ENCODE data around the gene ZNF737.
"Not testable (repeated sequence)": the region's sequence is repeated elsewhere in the genome, so short reads cannot be mapped to it uniquely, and the experiment has no call there.

The ZNF737 gene

DNA sequence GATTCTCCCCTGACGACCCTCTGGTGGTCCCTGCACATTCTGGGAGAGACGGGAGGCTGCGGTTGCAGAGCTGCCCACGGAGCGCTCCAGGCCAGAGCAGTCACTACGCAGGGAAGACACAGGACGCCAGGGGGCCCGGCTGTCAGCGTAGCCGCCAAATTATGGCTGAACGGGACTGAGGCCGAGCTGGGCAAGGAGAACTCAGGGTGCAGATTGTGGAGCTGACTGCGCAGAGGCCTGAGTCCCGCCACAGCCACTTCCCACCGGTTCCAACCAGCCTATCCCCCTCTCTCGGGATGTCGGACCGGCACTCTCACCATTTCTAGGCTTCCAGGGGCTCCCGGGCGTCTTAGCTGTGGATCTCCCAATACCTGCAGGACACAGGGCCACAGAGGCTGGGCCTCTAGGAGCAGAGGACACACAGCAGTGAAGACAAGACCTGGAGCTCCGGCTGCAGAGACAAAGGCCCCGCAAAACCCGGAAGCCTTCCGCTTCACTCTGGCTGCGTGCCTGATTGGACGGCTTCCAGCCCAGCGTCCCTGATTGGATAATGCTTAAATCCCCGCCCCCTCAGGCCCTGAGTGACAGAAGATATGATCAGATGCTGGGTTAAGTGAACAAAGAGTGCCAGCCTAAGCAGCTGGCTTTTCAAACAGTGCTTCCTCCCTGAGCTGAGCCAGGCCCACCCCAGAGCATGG is at the start of gene ZNF737:
TSS of gene ZNF737 (minus strand) at position 461 of the 698 bp plus-strand sequence. CDS start at position 320, 141 bp downstream.
- DNase-seq (ENCODE audit: low read depth in 2 of 2): peak; percentile 96 to 98
- TF ChIP-seq, protein P1, sequence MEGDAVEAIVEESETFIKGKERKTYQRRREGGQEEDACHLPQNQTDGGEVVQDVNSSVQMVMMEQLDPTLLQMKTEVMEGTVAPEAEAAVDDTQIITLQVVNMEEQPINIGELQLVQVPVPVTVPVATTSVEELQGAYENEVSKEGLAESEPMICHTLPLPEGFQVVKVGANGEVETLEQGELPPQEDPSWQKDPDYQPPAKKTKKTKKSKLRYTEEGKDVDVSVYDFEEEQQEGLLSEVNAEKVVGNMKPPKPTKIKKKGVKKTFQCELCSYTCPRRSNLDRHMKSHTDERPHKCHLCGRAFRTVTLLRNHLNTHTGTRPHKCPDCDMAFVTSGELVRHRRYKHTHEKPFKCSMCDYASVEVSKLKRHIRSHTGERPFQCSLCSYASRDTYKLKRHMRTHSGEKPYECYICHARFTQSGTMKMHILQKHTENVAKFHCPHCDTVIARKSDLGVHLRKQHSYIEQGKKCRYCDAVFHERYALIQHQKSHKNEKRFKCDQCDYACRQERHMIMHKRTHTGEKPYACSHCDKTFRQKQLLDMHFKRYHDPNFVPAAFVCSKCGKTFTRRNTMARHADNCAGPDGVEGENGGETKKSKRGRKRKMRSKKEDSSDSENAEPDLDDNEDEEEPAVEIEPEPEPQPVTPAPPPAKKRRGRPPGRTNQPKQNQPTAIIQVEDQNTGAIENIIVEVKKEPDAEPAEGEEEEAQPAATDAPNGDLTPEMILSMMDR (IDR thresholded peaks at IDR 0.05; ENCODE audit: low read depth, low read length): peak; percentile 63
- H3K4me3 ChIP-seq (replicated peaks in 1 of 2; ENCODE audit: low read depth in 2 of 2, low read length in 2 of 2): peak within 1 kb of the TSS; percentile 64 to 69

- H3K4me3 ChIP-seq (replicated peaks in 1 of 2; ENCODE audit: low read depth in 2 of 2, low read length in 2 of 2); DNase-seq (ENCODE audit: low read depth in 2 of 2): not testable (repeated sequence)
These were observed 49.4 kb upstream of the ZNF737 start for GRCh38 chr19:20614971-20615370.

- H3K4me3 ChIP-seq (replicated peaks in 1 of 2; ENCODE audit: low read depth in 2 of 2, low read length in 2 of 2): peak overlapping the region; percentile 8 to 41
These were observed 47.2 kb upstream of the ZNF737 start for GRCh38 chr19:20612711-20613316.

DNA sequence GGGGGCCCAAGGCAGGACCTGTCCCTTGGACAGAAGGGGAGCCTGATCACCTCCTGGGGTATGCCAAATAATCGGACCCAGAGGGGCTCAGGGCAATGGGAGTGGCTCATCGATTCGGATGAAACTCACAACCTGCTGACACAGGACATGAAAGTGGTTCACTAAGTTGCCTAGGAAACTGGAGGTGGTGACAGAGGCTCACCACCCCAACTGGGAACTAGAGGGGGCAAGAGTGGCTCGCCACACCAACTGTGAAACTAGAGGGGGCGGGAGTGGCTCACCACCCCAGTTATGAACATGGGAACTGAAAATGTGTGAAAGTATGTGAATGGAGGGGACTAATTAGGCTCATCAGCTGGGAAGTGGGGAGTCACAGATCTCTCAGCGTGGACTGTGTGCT is 46.3 kb upstream of the ZNF737 start:
- peak overlapping the region in 1 of 2 donors; percentile 41 for H3K4me3 ChIP-seq (replicated peaks in 1 of 2; ENCODE audit: low read depth in 2 of 2, low read length in 2 of 2)
- TF ChIP-seq, protein P1 (IDR thresholded peaks at IDR 0.05; ENCODE audit: low read depth, low read length): no peak
- DNase-seq (ENCODE audit: low read depth in 2 of 2): no peak

More at GRCh38 chr19:20612711-20613316, 47.2 kb upstream of the ZNF737 start:
- no peak for DNase-seq (ENCODE audit: low read depth in 2 of 2)
- TF ChIP-seq, protein P1 (IDR thresholded peaks at IDR 0.05; ENCODE audit: low read depth, low read length): no peak

DNA sequence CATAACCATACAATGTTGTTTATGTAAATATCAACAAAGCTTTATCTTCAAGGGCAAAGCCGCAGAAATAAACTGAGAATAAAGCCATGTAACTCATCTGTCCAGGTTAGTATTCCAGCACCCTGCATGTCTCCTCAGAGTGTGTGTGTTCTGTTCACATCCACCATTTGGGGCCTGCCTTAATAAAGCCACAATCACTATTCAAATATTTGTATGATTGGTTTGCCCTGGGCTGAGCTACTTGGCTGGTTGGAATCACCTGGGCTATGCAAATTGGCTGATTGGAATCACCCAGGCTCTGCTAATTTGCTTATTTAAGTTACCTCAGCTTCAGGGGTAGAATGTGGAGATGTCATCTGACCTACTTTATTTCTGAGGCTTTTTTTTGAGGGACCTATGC is 42.4 kb upstream of the ZNF737 start:
- H3K4me3 ChIP-seq (replicated peaks in 1 of 2; ENCODE audit: low read depth in 2 of 2, low read length in 2 of 2): no peak overlapping the region
- TF ChIP-seq, protein P1 (IDR thresholded peaks at IDR 0.05; ENCODE audit: low read depth, low read length): no peak
- DNase-seq (ENCODE audit: low read depth in 2 of 2): no peak

DNA sequence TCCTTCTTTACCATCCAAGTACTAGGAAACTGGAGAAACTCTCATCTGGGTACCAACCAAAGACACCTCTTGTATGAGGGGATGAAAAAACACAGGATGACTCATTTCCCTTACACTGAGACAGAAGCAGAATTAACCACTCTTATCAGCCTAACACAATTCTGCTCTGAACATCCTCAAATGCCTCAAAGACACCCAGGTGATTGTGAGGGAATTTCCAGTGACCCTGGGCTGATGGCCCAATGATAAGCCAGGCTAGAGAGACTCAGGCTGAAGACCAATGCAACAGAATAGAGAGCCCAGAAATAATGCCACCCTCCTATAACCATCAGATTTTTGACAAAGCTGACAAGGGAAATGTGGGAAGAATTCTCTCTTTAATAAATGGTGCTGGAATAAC is 7.0 kb downstream of the ZNF737 start:
- no peak for DNase-seq (ENCODE audit: low read depth in 2 of 2)
- TF ChIP-seq, protein P1 (IDR thresholded peaks at IDR 0.05; ENCODE audit: low read depth, low read length): no peak
- H3K4me3 ChIP-seq (replicated peaks in 1 of 2; ENCODE audit: low read depth in 2 of 2, low read length in 2 of 2): no peak overlapping the region

DNA sequence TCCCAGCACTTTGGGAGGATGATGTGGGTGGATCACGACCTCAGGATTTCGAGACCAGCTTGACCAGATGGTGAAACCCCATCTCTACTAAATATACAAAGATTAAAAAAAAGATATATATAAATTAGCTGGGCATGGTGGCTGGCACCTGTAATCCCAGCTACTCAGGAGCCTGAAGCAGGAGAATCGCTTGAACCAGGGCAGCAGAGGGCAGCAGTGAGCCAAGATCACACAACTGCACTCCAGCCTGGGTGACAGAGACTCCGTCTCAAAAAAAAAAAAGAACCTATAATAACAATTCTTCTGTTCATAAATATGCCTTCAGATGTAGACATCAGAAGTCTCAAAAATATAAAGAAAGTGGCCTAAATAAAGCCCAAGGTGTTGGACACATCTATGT is 7.6 kb downstream of the ZNF737 start:
- TF ChIP-seq, protein P1 (IDR thresholded peaks at IDR 0.05; ENCODE audit: low read depth, low read length): no peak
- H3K4me3 ChIP-seq (replicated peaks in 1 of 2; ENCODE audit: low read depth in 2 of 2, low read length in 2 of 2): no peak overlapping the region
- DNase-seq (ENCODE audit: low read depth in 2 of 2): no peak

- DNase-seq (ENCODE audit: low read depth in 2 of 2): peak in 1 of 2 donors; percentile 6
These were observed 20.8 kb downstream of the ZNF737 start for GRCh38 chr19:20544667-20545333.

GRCh38 chr19:20530303-20530702 is 35.3 kb downstream of the ZNF737 start:
- not testable (repeated sequence) for H3K4me3 ChIP-seq (replicated peaks in 1 of 2; ENCODE audit: low read depth in 2 of 2, low read length in 2 of 2); DNase-seq (ENCODE audit: low read depth in 2 of 2)

More at GRCh38 chr19:20544667-20545333, 20.8 kb downstream of the ZNF737 start:
- H3K4me3 ChIP-seq (replicated peaks in 1 of 2; ENCODE audit: low read depth in 2 of 2, low read length in 2 of 2): not testable (repeated sequence)
